Calu3 (cell line): ENCODE results near the gene DSTYK. TPM values are rescaled to one million over a fixed set of nuclear protein-coding genes. Genes with fewer than 3 reads are reported as not detected.

Experiments used
- BruUV-seq: library from RNA; stranded (reverse); fragments of 400-500 nt; replicated peaks from 2 replicates; lab custom pipeline; 2021; lab: Mats Ljungman, UMichigan
- CTCF ChIA-PET: fragments of 300-600 bp; sonication (Branson Sonifier 250); formaldehyde crosslinking; loops from one replicate; lab custom pipeline; 2022; ENCODE audit warnings: antibody characterized with exemption; lab: Charles Lee
- DNase-seq: peaks from one replicate; pipeline ENCODE4 v3.0.0; 2022
- H3K27ac Mint-ChIP-seq: one replicate; pipeline ENCODE4 v1.8.0; 2022; ENCODE audit warnings: mixed read lengths; ENCODE audit not compliant: unreplicated experiment
- H3K27me3 Mint-ChIP-seq: one replicate; pipeline ENCODE4 v1.8.0; 2022; ENCODE audit warnings: mixed read lengths; ENCODE audit not compliant: unreplicated experiment
- H3K36me3 Mint-ChIP-seq: one replicate; pipeline ENCODE4 v1.8.0; 2022; ENCODE audit warnings: mild to moderate bottlenecking, moderate library complexity, mixed read lengths; ENCODE audit not compliant: insufficient read depth, unreplicated experiment
- H3K4me1 Mint-ChIP-seq: one replicate; pipeline ENCODE4 v1.8.0; 2022; ENCODE audit warnings: mild to moderate bottlenecking, low read depth, mixed read lengths; ENCODE audit not compliant: unreplicated experiment
- H3K4me3 Mint-ChIP-seq: one replicate; pipeline ENCODE4 v1.8.0; 2022; ENCODE audit warnings: mild to moderate bottlenecking, low read depth, moderate library complexity, mixed read lengths; ENCODE audit not compliant: unreplicated experiment
- H3K9me3 Mint-ChIP-seq: one replicate; pipeline ENCODE4 v1.8.0; 2022; ENCODE audit warnings: low read depth, mixed read lengths; ENCODE audit not compliant: unreplicated experiment
- CTCF ChIP-seq: fragments of 200-600 bp; IDR thresholded peaks from one replicate; pipeline ENCODE4 v1.8.0; 2022; ENCODE audit warnings: antibody characterized with exemption; ENCODE audit not compliant: unreplicated experiment
- intact Hi-C: fragments of 100-400 bp; cut with micrococcal nuclease; formaldehyde crosslinking; loops from one replicate; pipeline ENCODE4 v1.10.0; 2022; ENCODE audit not compliant: unreplicated experiment
- total RNA-seq: library from RNA; stranded (reverse); gene quantifications from 2 replicates; pipeline ENCODE4 v1.2.3, GENCODE V29; 2022

Gene DSTYK
- total RNA-seq, 1 experiment from 2014 or later = 8.3 TPM

GRCh38 chr1:205251576-205251975 lies 40.1 kb upstream of the DSTYK start:
- BruUV-seq = no TSS peak
- intact Hi-C loops = no loop called here
- H3K36me3 Mint-ChIP-seq = no peaks in the 10 kb centered on the region
- H3K4me1 Mint-ChIP-seq = no peaks in the 10 kb centered on the region
- no peak for DNase-seq
- no peaks in the 10 kb centered on the region for H3K9me3 Mint-ChIP-seq
- H3K27ac Mint-ChIP-seq = no peak overlapping the region
- CTCF ChIA-PET = interaction anchor here (1.2 to 2.7 kb wide), 3 partner anchors 9 to 22 kb away, joined by 3 to 9 read pairs (median 4); no protein-coding TSS in a partner anchor
- no peak overlapping the region for H3K4me3 Mint-ChIP-seq
- TF ChIP-seq CTCF = no peak
- H3K27me3 Mint-ChIP-seq = peaks cover 75% of the 10 kb centered on the region

GRCh38 chr1:205250699-205251098 lies 39.2 kb upstream of the DSTYK start:
- BruUV-seq = no TSS peak
- no peaks in the 10 kb centered on the region for H3K9me3 Mint-ChIP-seq
- H3K36me3 Mint-ChIP-seq = no peaks in the 10 kb centered on the region
- no peak overlapping the region for H3K4me3 Mint-ChIP-seq
- DNase-seq = no peak
- H3K4me1 Mint-ChIP-seq = no peaks in the 10 kb centered on the region
- no peak for TF ChIP-seq CTCF
- intact Hi-C loops = no loop called here
- H3K27ac Mint-ChIP-seq = no peak overlapping the region
- peaks cover 75% of the 10 kb centered on the region for H3K27me3 Mint-ChIP-seq
- CTCF ChIA-PET = interaction anchor here (1.2 kb wide), 1 partner anchor 15 kb away, joined by 3 read pairs; no protein-coding TSS in a partner anchor

GRCh38 chr1:205249651-205250050 lies 38.1 kb upstream of the DSTYK start:
- TF ChIP-seq CTCF = no peak
- Mint-ChIP-seq H3K4me3 (no peak overlapping the region), H3K9me3 (no peaks in the 10 kb centered on the region), H3K27me3 (peaks cover 68% of the 10 kb centered on the region), H3K27ac (no peak overlapping the region), H3K36me3 (no peaks in the 10 kb centered on the region), H3K4me1 (no peaks in the 10 kb centered on the region)
- no peak for DNase-seq
- intact Hi-C loops = no loop called here
- CTCF ChIA-PET = interaction anchor here (0.6 to 1.1 kb wide), 2 partner anchors 23 to 105 kb away, joined by 3 to 4 read pairs; no protein-coding TSS in a partner anchor
- no TSS peak for BruUV-seq

GRCh38 chr1:205248793-205249601 lies 37.5 kb upstream of the DSTYK start:
- intact Hi-C loops = no loop called here
- CTCF ChIA-PET = interaction anchor here (1.1 kb wide), 1 partner anchor 105 kb away, joined by 4 read pairs; no protein-coding TSS in a partner anchor
- H3K36me3 Mint-ChIP-seq = no peaks in the 10 kb centered on the region
- H3K27ac Mint-ChIP-seq = no peak overlapping the region
- H3K9me3 Mint-ChIP-seq = no peaks in the 10 kb centered on the region
- BruUV-seq = no TSS peak
- DNase-seq = no peak
- H3K4me1 Mint-ChIP-seq = no peaks in the 10 kb centered on the region
- no peak for TF ChIP-seq CTCF
- no peak overlapping the region for H3K4me3 Mint-ChIP-seq
- peaks cover 61% of the 10 kb centered on the region for H3K27me3 Mint-ChIP-seq
